SK-N-SH treated with all-trans-retinoic acid at 6 μM for 48 hours (cell line): Measurements from ENCODE around the gene SEMA3E.

Experiments
- CSDC2 ChIP-seq: fragments of 250-450 bp; sonication (Bioruptor Pico); IDR thresholded peaks from 2 replicates; pipeline ENCODE4 v1.5.0; 2020; ENCODE audit warnings: mild to moderate bottlenecking, moderate library complexity
- ESRRG ChIP-seq: fragments of 250-450 bp; sonication (Bioruptor Pico); IDR thresholded peaks from 2 replicates; pipeline ENCODE4 v1.6.1; 2021; ENCODE audit warnings: mild to moderate bottlenecking
- GLIS3 ChIP-seq: fragments of 250-450 bp; sonication (Bioruptor Pico); IDR thresholded peaks from 2 replicates; pipeline ENCODE4 v1.5.0; 2020; ENCODE audit warnings: mild to moderate bottlenecking, moderate library complexity
- RARB ChIP-seq: fragments of 250-450 bp; sonication (Bioruptor Pico); IDR thresholded peaks from 2 replicates; pipeline ENCODE4 v1.8.0; 2021; ENCODE audit warnings: mild to moderate bottlenecking, moderate library complexity
- ZNF565 ChIP-seq: fragments of 450-650 bp; formaldehyde crosslinking; conservative IDR thresholded peaks from 2 replicates; pipeline ENCODE4 v1.5.0; 2020; ENCODE audit warnings: low read depth, mild to moderate bottlenecking, moderate library complexity
- TF ChIP-seq, protein P1 (sequence below): fragments of 250-450 bp; sonication (Bioruptor Pico); IDR thresholded peaks from 2 replicates; pipeline ENCODE4 v1.8.0; 2020; ENCODE audit warnings: mild to moderate bottlenecking, moderate library complexity, borderline replicate concordance

DNA sequence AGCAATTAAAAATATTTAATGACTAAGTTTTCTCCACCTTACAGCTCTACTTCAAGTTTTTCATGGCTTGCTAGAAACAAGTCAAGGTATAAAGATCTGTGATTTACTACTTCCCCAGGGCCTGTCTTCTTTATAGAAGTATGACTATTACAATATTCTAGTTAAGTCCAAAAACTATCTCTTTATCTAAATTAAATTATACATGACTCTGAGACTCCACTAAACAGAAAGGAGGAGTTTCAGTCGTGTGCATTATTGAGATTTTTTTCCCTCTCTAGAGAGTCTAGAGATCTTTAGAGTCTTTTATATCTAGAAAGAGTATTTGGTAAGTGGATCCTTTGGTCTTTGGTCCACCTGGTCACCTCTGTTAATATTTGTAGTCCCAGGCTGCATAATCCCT lies 100.7 kb downstream of the SEMA3E start:
- no peak for TF ChIP-seq RARB
- TF ChIP-seq, protein P1, sequence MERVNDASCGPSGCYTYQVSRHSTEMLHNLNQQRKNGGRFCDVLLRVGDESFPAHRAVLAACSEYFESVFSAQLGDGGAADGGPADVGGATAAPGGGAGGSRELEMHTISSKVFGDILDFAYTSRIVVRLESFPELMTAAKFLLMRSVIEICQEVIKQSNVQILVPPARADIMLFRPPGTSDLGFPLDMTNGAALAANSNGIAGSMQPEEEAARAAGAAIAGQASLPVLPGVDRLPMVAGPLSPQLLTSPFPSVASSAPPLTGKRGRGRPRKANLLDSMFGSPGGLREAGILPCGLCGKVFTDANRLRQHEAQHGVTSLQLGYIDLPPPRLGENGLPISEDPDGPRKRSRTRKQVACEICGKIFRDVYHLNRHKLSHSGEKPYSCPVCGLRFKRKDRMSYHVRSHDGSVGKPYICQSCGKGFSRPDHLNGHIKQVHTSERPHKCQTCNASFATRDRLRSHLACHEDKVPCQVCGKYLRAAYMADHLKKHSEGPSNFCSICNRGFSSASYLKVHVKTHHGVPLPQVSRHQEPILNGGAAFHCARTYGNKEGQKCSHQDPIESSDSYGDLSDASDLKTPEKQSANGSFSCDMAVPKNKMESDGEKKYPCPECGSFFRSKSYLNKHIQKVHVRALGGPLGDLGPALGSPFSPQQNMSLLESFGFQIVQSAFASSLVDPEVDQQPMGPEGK (CRISPR knock-in tag): no peak
- TF ChIP-seq ESRRG: no peak
- TF ChIP-seq GLIS3 (CRISPR knock-in tag): no peak
- TF ChIP-seq ZNF565 (CRISPR knock-in tag): no peak
- no peak for TF ChIP-seq CSDC2
